Activated T-helper 2 cell treated with anti-CD3 and anti-CD28 coated beads, Interferon-gamma antibody, Interleukin-2, Interleukin-4, amounts not matched to agents 10 μg/mL and 5 μg/mL and 100 μg/mL, durations not matched to agents 14 hours and 24 hours and 36 hours (primary cell): Measurements from ENCODE around the gene ECSIT. TPM values are rescaled to one million over a fixed set of nuclear protein-coding genes. Genes with fewer than 3 reads are reported as not detected.

Source experiments
- DNase-seq: peaks from one replicate; pipeline ENCODE4 v3.0.0; 2021; ENCODE audit warnings: low spot score
- H3K27ac Mint-ChIP-seq: one replicate; pipeline ENCODE4 v1.8.0; 2021; ENCODE audit warnings: mixed read lengths
- H3K27me3 Mint-ChIP-seq: one replicate; pipeline ENCODE4 v1.8.0; 2021; ENCODE audit warnings: low read depth, mixed read lengths
- H3K36me3 Mint-ChIP-seq: one replicate; pipeline ENCODE4 v1.8.0; 2021; ENCODE audit warnings: low read depth, mixed read lengths
- H3K4me1 Mint-ChIP-seq: one replicate; pipeline ENCODE4 v1.8.0; 2021; ENCODE audit warnings: low read depth, mixed read lengths
- H3K4me3 Mint-ChIP-seq: one replicate; pipeline ENCODE4 v1.8.0; 2021; ENCODE audit warnings: low read depth, mild to moderate bottlenecking, moderate library complexity, mixed read lengths
- H3K9me3 Mint-ChIP-seq: one replicate; pipeline ENCODE4 v1.8.0; 2021; ENCODE audit warnings: mixed read lengths
- intact Hi-C: fragments of 100-400 bp; cut with micrococcal nuclease; formaldehyde crosslinking; loops from one replicate; pipeline ENCODE4 v1.15.1; 2023
- total RNA-seq: library from RNA; stranded (reverse); gene quantifications from 2 replicates; pipeline ENCODE4 v1.2.3, GENCODE V29; 2022

The ECSIT gene
- total RNA-seq, 1 donor from 2014 or later, result 42.7 TPM

DNA sequence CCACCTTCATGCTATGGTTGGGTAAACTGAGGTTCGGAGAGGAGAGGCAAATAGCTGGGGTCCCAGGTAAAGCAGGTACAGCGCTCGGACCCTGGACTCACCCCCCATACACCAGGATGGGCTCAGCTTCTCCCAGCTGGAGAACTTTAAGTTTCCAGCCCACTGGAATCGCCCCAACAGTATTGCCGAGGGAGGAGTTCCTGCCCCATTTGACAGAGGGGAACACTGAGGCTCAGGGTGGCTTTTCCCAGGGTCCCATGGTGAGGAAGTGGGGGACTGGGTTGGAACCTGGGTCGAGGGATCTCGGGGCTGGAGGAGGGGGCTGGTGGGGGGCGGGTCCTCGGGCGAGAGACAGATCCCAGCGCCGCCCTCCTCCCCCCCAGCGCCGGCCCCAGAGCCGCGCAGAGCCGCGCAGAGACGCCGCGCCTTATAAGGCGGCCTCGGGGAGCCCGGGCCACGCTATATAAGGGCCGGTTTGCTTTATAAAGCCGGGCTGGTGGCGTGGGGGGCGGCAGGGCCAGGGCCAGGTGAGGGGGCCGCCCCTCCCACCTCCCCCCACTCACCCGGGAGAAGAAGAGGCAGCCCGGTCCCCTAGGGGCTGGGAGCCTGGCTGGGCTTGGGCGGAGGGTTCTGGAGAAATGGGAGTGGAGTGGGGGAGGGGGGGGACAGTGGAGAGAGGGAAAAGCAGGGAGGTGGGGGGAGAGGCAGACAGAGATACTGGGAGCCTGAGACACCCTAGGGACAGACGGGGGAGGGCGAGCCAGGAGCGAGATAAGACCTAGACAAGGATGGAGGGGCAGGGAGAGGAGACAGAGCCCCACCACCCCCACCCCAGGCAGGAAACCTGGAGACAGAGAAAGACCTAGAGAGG is 10.8 kb upstream of the ECSIT start:
- H3K4me1 Mint-ChIP-seq, result peaks cover 8% of the 10 kb centered on the region
- no peak for DNase-seq
- H3K9me3 Mint-ChIP-seq, result no peaks in the 10 kb centered on the region
- peaks cover 19% of the 10 kb centered on the region for H3K27me3 Mint-ChIP-seq
- no peak overlapping the region for H3K27ac Mint-ChIP-seq
- no peak overlapping the region for H3K4me3 Mint-ChIP-seq
- H3K36me3 Mint-ChIP-seq, result no peaks in the 10 kb centered on the region
- intact Hi-C loops, result no loop called here

DNA sequence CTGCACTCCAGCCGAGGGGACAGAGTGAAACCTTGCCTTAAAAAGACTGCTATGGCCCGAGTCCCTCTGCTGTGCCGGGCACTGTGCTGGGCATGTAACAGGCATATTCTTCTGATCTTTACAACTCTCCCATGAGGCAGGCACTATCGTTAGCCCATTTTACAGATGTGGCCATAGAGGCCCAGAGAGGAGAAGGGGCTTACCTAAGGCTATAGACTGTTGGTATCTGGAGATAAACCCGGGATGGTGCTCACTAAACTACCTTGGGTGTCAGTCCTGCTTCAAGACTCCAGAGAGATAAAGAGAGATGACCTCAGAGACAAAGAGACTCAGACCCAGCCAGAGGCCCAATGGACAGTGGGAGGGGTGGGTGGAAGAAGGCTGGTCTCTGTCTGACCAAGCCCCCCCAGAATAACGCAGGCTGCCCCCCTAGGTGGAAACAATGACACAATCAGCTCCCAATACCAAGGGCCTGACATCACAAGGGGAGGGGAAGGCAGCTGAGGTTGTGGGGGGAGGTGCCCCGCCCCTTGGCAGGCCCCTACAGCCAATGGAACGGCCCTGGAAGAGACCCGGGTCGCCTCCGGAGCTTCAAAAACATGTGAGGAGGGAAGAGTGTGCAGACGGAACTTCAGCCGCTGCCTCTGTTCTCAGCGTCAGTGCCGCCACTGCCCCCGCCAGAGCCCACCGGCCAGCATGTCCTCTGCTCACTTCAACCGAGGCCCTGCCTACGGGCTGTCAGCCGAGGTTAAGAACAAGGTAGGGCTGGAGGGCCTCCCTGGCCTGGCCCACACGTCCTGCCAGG is 9.5 kb upstream of the ECSIT start, which contains the start of gene CNN1:
Gene CNN1, plus strand, starts transcription at position 620 of the 805 bp plus-strand sequence. Its CDS starts 77 bp downstream, at position 697.
- intact Hi-C loops, result no loop called here
- H3K4me3 Mint-ChIP-seq, result no peak within 1 kb of the TSS
- peaks cover 23% of the 10 kb centered on the region for H3K27me3 Mint-ChIP-seq
- DNase-seq, result no peak
- no peaks in the 10 kb centered on the region for H3K36me3 Mint-ChIP-seq
- peaks cover 10% of the 10 kb centered on the region for H3K4me1 Mint-ChIP-seq
- H3K27ac Mint-ChIP-seq, result no peak within 1 kb of the TSS
- H3K9me3 Mint-ChIP-seq, result no peaks in the 10 kb centered on the region

DNA sequence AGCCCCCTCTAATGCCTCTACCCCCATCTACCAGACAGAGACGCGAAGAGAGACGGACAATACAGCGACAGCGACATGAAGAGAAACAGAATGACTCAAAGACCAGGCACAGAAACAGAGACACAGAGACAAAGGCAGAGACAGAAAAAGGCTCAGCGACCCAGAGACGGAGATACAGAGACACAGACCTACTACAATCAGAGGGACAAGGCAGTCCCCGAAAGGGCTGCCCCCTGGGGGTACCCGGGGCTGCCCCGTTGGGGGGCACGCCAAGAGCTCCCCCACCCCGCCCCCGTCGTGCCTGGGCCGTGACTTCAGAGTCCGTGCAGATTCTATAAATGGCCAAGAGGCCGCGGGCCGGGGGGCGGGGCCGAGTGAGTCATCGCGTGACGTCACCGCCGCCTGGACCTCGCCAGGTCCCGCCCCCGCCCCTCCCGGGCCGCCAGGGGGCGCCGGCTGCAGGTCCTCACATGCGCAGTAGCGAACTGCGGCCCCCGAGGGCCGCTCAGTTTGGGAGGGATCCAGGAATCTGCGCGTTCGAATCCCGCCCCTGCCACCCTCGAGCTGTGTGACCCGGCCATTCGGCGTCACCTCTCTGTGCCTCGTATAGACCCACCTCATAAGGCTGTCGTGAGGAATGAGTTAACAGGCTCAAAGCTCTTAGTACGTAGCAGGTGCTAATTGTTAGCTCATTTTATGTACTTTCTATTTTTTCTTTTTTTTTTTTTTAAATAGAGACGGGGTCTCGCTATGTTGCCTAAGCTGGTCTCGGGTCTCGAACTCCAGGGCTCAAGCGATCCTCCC is 7.1 kb upstream of the ECSIT start:
- DNase-seq, result peak; percentile 79
- peaks cover 18% of the 10 kb centered on the region for H3K4me1 Mint-ChIP-seq
- H3K36me3 Mint-ChIP-seq, result no peaks in the 10 kb centered on the region
- H3K9me3 Mint-ChIP-seq, result no peaks in the 10 kb centered on the region
- intact Hi-C loops, result loop anchor here (1.0 kb wide), 1 partner anchor 51 kb away; no protein-coding TSS in a partner anchor
- H3K27me3 Mint-ChIP-seq, result peaks cover 23% of the 10 kb centered on the region
- peak overlapping the region; percentile 26 for H3K27ac Mint-ChIP-seq
- peak overlapping the region; percentile 50 for H3K4me3 Mint-ChIP-seq

DNA sequence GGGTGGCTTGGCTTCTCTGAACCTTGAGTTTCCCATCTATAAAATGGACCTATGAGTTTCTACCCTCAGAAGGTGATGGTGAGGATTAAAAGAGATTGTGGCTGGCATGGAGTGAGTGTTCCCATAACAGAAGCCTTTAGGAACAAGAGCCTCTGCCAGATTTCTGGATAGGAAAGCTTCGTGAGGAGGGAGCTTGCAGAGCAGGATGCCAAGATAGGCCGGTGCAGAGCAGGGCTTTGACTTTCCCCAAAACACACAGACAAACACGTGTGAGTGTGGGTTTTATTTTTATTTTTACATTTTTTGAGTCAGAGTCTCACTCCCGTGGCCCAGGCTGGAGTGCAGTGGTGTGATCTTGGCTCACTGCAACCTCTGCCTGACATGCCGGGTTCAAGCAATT is 6.0 kb upstream of the ECSIT start:
- intact Hi-C loops, result no loop called here
- Mint-ChIP-seq H3K36me3 (no peaks in the 10 kb centered on the region), H3K27me3 (peaks cover 19% of the 10 kb centered on the region), H3K4me1 (peaks cover 22% of the 10 kb centered on the region), H3K27ac (no peak overlapping the region), H3K9me3 (no peaks in the 10 kb centered on the region), H3K4me3 (no peak overlapping the region)
- DNase-seq, result no peak

DNA sequence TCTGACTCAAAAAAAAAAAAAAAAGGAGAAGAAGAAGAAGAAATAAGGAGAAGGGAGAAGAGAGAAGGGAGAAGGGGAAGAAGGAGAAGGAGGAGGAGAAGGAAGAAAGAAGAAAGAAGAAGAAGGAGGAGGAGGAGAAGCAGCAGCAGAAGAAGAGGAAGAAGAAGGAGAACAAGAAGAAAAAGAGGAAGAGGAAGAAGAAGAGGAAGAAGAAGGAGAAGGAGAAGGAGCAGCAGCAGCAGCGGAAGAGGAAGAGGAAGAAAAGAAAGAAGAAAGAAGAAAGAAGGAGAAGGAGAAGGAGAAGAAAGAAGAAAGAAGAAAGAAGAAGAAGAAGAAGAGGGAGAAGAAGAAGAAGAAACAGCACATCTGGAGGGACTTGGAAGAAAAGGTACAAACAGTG is 5.6 kb upstream of the ECSIT start:
- no peak for DNase-seq
- Mint-ChIP-seq H3K27me3 (peaks cover 19% of the 10 kb centered on the region), H3K27ac (no peak overlapping the region), H3K36me3 (no peaks in the 10 kb centered on the region), H3K4me3 (no peak overlapping the region), H3K9me3 (no peaks in the 10 kb centered on the region), H3K4me1 (peaks cover 22% of the 10 kb centered on the region)
- intact Hi-C loops, result no loop called here

DNA sequence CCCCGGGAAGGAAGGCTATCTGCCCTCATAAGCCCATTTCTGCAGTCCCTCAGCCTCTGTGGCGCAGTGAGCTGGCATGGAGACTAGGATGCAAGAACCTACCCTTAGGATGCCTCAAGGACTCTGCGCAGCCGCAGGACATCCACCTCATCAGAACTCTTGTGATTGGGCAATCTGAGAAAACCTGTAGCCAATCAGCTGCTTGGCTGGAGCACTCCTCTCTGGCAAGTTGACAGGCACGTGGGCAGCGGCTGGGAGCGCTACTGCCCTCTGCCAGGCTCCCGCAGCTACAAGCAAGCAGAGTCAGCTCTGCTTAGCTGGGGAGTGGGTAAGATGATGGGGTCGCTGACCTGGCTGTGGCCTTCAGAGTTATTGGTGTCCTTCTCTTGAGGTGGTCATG is 1.5 kb upstream of the ECSIT start:
- Mint-ChIP-seq H3K4me3 (no peak overlapping the region), H3K27ac (no peak overlapping the region), H3K27me3 (peaks cover 5% of the 10 kb centered on the region), H3K36me3 (peaks cover 5% of the 10 kb centered on the region), H3K9me3 (no peaks in the 10 kb centered on the region), H3K4me1 (peaks cover 26% of the 10 kb centered on the region)
- DNase-seq, result peak; percentile 39
- intact Hi-C loops, result no loop called here

DNA sequence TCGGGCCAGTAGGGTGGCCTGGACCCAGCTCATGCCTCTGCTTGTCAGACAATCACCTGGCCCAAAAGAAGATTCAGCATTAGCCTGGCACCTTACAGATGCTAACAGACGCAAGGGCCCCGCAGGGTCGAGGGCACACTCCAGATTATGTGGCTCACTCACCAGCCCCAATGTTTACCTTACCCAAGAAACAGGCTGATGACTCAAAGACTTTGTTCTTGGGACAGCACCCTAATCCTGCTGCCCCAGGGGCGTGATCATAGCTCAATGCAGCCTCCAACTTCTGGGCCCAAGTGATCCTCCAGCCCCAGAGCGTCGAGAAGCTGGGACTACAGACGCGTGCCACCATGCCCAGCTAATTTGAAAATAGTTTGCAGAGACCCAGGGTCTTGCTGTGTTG is 9.8 kb downstream of the ECSIT start:
- DNase-seq, result no peak
- intact Hi-C loops, result no loop called here
- H3K36me3 Mint-ChIP-seq, result peaks cover 11% of the 10 kb centered on the region

DNA sequence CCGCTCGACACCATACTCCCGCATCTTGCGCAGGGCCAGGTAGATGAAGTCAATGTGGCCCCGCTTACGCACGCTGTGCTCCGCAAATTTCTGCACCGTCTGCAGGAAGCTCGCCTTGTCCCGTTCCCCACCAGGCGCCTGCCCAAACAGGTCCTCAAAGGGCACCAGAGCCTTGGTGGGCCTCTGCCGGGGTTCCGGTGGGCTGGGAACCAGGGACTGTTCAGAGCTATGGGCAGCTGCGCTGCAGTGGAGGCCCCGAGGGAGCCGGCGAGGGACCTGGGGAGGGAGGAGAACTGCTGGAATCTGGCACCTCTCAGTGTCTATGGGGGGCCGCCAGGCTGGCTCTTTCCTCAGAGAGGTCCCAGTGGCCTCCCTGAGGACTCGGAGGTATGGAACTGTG is 15.0 kb downstream of the ECSIT start:
- H3K36me3 Mint-ChIP-seq, result peaks cover 22% of the 10 kb centered on the region

More for the DNA sequence above, 9.8 kb downstream of the ECSIT start:
- Mint-ChIP-seq H3K27me3 (no peaks in the 10 kb centered on the region), H3K4me3 (no peak overlapping the region), H3K27ac (no peak overlapping the region), H3K9me3 (no peaks in the 10 kb centered on the region), H3K4me1 (no peaks in the 10 kb centered on the region)

DNA sequence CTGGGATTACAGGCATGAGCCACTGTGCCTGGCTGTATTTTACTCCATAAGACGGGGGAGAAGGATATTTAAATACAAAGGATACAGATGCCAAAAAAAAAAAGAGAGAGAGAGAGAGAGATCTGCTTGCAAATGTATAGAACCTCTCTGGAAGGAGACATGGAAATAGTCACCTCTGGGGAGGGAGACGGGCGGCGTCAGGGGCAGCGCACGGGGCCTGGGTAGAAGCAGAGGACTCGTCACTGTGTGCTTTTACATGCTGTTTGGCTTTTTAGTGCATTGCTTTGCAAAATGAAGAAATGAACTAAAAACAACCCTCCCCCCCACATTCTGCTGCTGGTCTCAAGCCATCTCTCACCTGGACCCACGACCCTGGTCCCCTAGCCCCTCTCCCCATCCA is 18.5 kb downstream of the ECSIT start:
- H3K27ac Mint-ChIP-seq, result no peak overlapping the region
- H3K4me3 Mint-ChIP-seq, result no peak overlapping the region
- H3K27me3 Mint-ChIP-seq, result no peaks in the 10 kb centered on the region
- peaks cover 3% of the 10 kb centered on the region for H3K4me1 Mint-ChIP-seq
- H3K36me3 Mint-ChIP-seq, result peaks cover 29% of the 10 kb centered on the region
- no peak for DNase-seq
- no peaks in the 10 kb centered on the region for H3K9me3 Mint-ChIP-seq
- intact Hi-C loops, result no loop called here

More for the DNA sequence above, 15.0 kb downstream of the ECSIT start:
- H3K27me3 Mint-ChIP-seq, result no peaks in the 10 kb centered on the region
- no peak overlapping the region for H3K27ac Mint-ChIP-seq
- H3K4me3 Mint-ChIP-seq, result no peak overlapping the region
- H3K9me3 Mint-ChIP-seq, result no peaks in the 10 kb centered on the region
- no peak for DNase-seq
- H3K4me1 Mint-ChIP-seq, result no peaks in the 10 kb centered on the region
- intact Hi-C loops, result no loop called here

DNA sequence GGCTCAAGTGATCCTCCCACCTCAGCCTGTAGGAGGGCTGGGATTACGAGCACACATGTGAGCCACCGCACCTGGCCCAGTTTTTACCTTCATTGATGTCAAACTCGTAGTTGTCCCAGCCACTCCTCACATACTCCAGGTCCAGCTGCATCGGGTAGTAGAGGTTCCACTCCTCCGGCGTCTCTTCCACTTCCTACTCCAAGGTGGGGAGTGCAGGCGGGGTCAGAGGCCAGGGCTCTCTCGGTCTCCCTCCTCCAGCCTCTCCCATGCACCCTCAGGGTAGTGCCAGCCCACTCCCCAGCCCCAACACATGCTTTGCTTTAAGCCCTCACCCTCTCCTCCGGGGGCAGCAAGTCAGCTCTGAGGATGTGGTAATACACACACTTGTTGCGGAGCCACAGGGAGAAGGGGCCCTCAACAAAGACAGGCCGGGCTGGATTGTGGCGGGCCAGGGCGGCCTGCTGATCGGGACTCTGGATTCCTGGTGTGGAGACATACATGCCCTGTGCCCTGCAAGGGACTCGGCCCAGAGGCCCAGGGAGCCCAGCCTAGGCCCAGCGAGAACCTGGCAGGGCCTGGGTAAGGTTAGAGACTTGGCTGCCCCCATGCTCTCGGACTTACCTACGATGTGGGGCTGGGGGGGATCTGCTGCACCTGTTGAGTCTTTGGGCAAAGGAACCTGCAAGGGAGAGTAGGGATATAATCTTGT is 21.4 kb downstream of the ECSIT start:
- Mint-ChIP-seq H3K36me3 (peaks cover 20% of the 10 kb centered on the region), H3K9me3 (no peaks in the 10 kb centered on the region), H3K4me1 (peaks cover 12% of the 10 kb centered on the region), H3K27ac (no peak overlapping the region), H3K4me3 (peak overlapping the region; percentile 89), H3K27me3 (no peaks in the 10 kb centered on the region)
- intact Hi-C loops, result loop anchor here (5.0 kb wide), 1 partner anchor 80 kb away; no protein-coding TSS in a partner anchor
- no peak for DNase-seq

DNA sequence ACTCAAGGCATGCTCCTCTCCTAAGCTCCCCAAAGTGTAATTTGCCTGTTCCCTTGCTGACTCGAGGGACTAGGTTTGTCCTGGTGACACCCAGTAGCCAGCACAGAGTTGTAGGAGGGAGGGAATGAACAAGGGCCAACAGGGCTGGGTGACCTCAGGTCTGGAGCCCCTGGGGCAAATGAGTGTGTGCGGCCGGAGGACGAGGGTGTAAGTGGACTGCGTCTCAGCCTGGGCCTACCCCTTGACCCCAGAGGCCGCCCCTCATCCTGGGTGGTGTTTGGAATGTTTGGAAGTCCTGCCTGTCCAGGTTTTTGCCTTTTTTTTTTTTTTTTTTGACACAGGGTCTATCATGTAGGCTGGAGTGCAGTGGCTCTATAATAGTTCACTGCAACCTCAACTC is 22.0 kb downstream of the ECSIT start:
- peaks cover 20% of the 10 kb centered on the region for H3K36me3 Mint-ChIP-seq
- H3K4me3 Mint-ChIP-seq, result peak overlapping the region; percentile 89
- H3K27me3 Mint-ChIP-seq, result no peaks in the 10 kb centered on the region
- peaks cover 12% of the 10 kb centered on the region for H3K4me1 Mint-ChIP-seq
- intact Hi-C loops, result loop anchor here (5.0 kb wide), 1 partner anchor 80 kb away; no protein-coding TSS in a partner anchor
- no peaks in the 10 kb centered on the region for H3K9me3 Mint-ChIP-seq
- H3K27ac Mint-ChIP-seq, result peak overlapping the region; percentile 76
- DNase-seq, result no peak

DNA sequence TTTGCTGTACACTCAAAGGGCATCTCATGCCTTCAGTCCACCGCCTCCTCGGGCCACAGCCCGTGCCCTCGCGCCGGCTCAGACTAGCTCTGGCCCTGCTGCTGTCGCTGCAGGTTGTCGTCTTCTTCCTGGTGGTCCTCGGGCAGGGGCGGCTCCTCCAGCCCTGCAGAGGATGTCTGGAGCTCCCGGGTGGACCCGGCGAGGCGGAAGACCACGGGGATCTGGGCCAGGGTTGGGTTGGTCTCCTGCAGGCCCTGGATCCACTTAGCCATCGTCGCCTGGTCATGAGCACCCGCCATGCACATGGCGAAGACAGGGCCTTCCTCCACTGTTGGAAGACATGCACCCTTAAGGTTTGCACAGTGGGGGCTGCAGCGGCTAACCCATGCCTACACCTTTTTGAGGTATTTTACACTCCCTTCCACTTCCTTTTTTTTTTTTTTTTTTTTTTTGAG is 22.8 kb downstream of the ECSIT start:
- H3K4me1 Mint-ChIP-seq, result peaks cover 12% of the 10 kb centered on the region
- intact Hi-C loops, result loop anchor here (5.0 kb wide), 1 partner anchor 81 kb away; no protein-coding TSS in a partner anchor
- no peaks in the 10 kb centered on the region for H3K27me3 Mint-ChIP-seq
- peak overlapping the region; percentile 90 for H3K27ac Mint-ChIP-seq
- H3K36me3 Mint-ChIP-seq, result peaks cover 21% of the 10 kb centered on the region
- no peaks in the 10 kb centered on the region for H3K9me3 Mint-ChIP-seq
- DNase-seq, result no peak
- H3K4me3 Mint-ChIP-seq, result peak overlapping the region; percentile 89
